PFSK-1 (cell line): ENCODE results near the gene SLCO2A1.

ENCODE experiments used
- FOXP2 ChIP-seq: optimal IDR thresholded peaks from 2 replicates; pipeline ENCODE3; 2011; ENCODE audit warnings: borderline replicate concordance, control low read depth, inconsistent platforms; ENCODE audit not compliant: insufficient read depth; ENCODE audit errors: extremely low read length, extremely low read depth
- POLR2AphosphoS5 ChIP-seq: IDR thresholded peaks from 2 replicates; pipeline ENCODE4 v1.6.1; 2012; ENCODE audit warnings: low read depth, mild to moderate bottlenecking, control low read depth, low read length, moderate library complexity
- SIN3A ChIP-seq: IDR thresholded peaks from 2 replicates; pipeline ENCODE4 v1.6.1; 2012; ENCODE audit warnings: mild to moderate bottlenecking, low read length, moderate library complexity, borderline replicate concordance; ENCODE audit not compliant: insufficient read depth
- TAF1 ChIP-seq: IDR thresholded peaks from 2 replicates; pipeline ENCODE4 v1.6.1; 2012; ENCODE audit warnings: low read length, control low read depth, borderline replicate concordance; ENCODE audit not compliant: insufficient read depth
- TF ChIP-seq, protein P1 (sequence below), 2 experiments: IDR thresholded peaks; 2 replicates each; pipeline versions ENCODE4 v1.6.1 to v1.8.0; 2011 to 2012; ENCODE audit warnings: low read depth in 2 of 2, low read length in 2 of 2, control low read depth in 1 of 2, inconsistent platforms in 1 of 2, mild to moderate bottlenecking in 1 of 2, moderate library complexity in 1 of 2; ENCODE audit not compliant: insufficient read depth in 1 of 2

SLCO2A1 gene

DNA sequence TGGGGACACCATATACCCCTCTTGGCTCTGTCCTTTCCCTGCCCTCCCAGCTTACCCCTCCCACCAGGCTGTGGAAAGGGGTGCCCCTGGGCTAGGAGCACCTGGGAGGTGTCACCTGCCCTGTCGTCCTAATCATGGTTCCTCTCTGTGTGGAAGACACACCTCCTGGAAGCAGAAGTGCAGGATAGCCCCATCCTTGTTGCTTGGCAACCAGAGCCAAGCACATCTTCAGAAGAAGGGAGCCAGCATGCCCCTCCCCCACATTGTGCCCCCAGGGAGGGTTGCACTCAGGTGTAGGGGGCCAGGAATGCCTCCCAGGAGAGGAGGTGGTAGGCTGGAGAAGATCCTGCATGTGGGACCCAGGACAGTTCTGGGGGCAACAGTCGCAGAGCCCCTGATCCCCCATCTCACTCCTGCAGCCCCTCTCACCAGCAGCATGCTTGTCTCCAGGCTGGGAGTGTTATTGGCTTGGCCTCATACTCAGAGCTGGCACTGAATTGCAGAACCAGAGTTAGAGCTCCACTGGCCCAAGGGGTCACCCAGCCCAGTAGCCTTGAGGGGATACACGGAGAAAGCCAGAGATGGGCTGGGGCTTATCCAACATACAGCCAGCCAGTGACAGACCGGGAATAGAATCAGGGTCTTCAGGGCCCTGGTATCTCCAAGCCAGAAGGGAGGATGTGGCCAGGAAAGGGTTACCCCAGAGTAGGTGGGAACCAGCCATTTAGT lies 142.5 kb downstream of the SLCO2A1 start:
- no peak for TF ChIP-seq FOXP2
- no peak for TF ChIP-seq SIN3A
- no peak for TF ChIP-seq POLR2AphosphoS5
- TF ChIP-seq, protein P1, sequence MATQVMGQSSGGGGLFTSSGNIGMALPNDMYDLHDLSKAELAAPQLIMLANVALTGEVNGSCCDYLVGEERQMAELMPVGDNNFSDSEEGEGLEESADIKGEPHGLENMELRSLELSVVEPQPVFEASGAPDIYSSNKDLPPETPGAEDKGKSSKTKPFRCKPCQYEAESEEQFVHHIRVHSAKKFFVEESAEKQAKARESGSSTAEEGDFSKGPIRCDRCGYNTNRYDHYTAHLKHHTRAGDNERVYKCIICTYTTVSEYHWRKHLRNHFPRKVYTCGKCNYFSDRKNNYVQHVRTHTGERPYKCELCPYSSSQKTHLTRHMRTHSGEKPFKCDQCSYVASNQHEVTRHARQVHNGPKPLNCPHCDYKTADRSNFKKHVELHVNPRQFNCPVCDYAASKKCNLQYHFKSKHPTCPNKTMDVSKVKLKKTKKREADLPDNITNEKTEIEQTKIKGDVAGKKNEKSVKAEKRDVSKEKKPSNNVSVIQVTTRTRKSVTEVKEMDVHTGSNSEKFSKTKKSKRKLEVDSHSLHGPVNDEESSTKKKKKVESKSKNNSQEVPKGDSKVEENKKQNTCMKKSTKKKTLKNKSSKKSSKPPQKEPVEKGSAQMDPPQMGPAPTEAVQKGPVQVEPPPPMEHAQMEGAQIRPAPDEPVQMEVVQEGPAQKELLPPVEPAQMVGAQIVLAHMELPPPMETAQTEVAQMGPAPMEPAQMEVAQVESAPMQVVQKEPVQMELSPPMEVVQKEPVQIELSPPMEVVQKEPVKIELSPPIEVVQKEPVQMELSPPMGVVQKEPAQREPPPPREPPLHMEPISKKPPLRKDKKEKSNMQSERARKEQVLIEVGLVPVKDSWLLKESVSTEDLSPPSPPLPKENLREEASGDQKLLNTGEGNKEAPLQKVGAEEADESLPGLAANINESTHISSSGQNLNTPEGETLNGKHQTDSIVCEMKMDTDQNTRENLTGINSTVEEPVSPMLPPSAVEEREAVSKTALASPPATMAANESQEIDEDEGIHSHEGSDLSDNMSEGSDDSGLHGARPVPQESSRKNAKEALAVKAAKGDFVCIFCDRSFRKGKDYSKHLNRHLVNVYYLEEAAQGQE (IDR thresholded peaks at IDR 0.05; ENCODE audit: insufficient read depth in 1 of 2, low read depth in 2 of 2, low read length in 2 of 2) = no peak
- no peak for TF ChIP-seq TAF1

DNA sequence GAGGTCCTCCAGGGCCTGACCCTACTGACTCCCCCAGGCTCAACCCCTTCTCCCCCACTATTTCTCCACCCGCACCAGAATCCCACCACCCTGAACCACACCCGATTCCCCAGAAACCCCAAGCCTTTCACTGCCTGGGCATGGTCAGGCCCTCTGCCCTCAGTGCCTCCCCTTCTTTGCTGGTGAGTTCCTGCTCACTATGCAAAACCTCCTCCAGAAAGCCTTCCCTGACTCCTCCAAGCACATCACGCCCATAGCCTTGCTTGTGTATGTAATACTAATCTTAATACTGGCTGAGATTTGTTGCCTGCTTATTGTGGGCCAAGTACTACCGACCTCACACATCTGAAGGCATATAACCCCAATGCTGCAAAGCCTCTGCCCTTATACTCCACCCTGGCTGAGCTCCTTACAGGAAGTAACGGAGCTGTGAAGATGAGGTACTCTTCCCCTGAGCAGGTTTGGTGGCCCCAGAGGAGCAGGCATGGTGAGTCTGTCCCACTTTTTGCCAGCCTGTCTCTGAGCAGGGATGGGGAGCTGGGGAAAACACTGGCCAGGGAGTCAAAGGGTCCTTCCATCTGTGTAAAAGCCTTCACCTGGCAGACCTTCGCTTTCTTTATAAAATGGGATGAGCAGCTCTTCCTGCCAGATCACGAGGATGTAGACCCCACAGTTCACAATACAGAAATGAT lies 143.5 kb downstream of the SLCO2A1 start:
- TF ChIP-seq TAF1 (no peak), POLR2AphosphoS5 (no peak), FOXP2 (no peak), SIN3A (no peak)
- TF ChIP-seq, protein P1 (IDR thresholded peaks at IDR 0.05; ENCODE audit: insufficient read depth in 1 of 2, low read depth in 2 of 2, low read length in 2 of 2) = no peak

DNA sequence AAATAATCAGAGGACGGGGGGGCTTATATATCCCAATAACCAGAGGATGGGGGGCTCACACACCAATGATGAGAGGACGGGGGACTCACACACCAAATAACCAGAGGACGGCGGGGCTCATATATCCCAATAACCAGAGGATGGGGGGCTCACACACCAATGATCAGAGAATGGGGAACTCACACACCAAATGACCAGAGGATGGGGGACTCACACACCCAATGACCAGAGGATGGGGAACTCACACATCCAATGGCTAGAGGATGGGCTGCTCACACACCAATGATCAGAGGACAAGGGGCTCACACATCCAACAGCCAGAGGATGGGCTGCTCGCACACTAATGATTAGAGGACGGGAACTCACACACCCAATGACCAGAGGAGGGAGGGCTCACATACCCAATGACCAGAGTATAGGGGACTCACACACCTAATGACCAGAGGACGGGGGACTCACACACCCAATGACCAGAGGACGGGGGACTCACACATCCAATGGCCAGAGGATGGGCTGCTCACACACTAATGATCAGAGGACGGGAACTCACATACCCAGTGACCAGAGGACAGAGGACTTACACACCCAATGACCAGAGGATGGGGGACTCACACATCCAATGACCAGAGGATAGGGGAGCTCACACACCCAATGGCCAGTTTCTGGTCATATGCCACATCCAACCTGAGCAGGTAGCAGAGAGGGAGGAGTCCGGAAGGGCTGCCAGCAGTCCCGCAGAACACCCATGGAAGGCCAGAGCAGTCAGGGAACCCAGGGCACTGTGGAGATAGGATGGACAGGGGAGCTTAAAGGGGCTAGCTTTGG lies 144.6 kb downstream of the SLCO2A1 start:
- TF ChIP-seq SIN3A (no peak), FOXP2 (no peak), POLR2AphosphoS5 (no peak), TAF1 (no peak)
- TF ChIP-seq, protein P1 (IDR thresholded peaks at IDR 0.05; ENCODE audit: insufficient read depth in 1 of 2, low read depth in 2 of 2, low read length in 2 of 2) = no peak

DNA sequence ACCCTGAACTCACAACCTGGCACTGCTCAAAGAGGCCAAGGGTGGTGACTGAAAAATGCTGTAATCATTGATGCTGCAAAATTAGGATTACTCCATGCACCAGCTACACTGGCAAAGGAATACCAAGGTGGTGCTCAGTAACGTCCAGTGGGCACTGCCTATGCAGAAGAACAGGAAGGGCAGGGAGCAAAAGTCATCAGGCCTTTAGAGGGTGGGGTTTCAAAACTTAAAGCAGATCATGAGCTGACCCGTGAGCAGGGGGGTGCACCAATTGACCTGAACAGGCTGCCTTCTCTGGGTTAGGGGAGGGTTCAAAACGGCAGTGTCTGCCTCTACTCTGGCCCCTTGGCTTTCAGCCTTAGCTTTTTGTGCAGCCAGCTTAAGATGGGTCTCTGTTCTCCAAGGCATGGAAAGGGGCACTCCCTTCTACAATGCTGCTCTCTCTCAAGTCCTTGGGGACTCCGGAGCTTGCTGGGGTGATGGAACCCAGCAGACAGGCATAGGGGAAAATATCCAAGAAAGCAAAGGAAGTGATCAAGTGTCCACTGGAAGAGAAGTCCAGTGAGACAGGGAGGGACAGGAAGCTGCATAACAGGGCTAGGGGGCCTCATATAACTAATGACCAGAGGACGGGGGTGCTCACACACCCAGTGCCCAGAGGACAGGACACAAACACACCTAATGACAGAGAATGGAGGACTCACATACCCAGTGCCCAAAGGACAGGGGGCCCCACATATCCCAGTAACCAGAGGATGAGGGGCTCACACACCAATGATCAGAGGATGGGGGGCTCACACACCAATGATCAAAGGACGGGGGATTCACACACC lies 145.5 kb downstream of the SLCO2A1 start:
- no peak for TF ChIP-seq SIN3A
- no peak for TF ChIP-seq POLR2AphosphoS5
- TF ChIP-seq, protein P1 (IDR thresholded peaks at IDR 0.05; ENCODE audit: insufficient read depth in 1 of 2, low read depth in 2 of 2, low read length in 2 of 2) = no peak
- TF ChIP-seq FOXP2 = no peak
- no peak for TF ChIP-seq TAF1
